ENCODE measurements around the gene SAFB. TPM values are rescaled to one million over a fixed set of nuclear protein-coding genes. Genes with fewer than 3 reads are reported as not detected.
A peak's percentile ranks its signal among the peaks of the same experiment; 100 is the strongest.

The SAFB gene
- total and polyA plus RNA-seq, 2 of the 13 experiments (the other 11 are each of a cell fraction or from before 2014, with no cell fraction given) = 21.0 to 28.4 TPM

- TF ChIP-seq FOXA1 (IDR thresholded peaks at IDR 0.05) = no peak
- TF ChIP-seq FOXA1 (CRISPR knock-in tag; IDR thresholded peaks at IDR 0.05) = no peak
- TF ChIP-seq USF2 (IDR thresholded peaks at IDR 0.05; ENCODE audit: low read depth, low read length) = no peak
- no peak for TF ChIP-seq USF2 (CRISPR knock-in tag; IDR thresholded peaks at IDR 0.05; ENCODE audit: borderline replicate concordance)
- no peak for TF ChIP-seq ZBTB40 (IDR thresholded peaks at IDR 0.05)
- TF ChIP-seq ZBTB40 (CRISPR knock-in tag; IDR thresholded peaks at IDR 0.05) = peak; percentile 80
- TF ChIP-seq, protein P1, sequence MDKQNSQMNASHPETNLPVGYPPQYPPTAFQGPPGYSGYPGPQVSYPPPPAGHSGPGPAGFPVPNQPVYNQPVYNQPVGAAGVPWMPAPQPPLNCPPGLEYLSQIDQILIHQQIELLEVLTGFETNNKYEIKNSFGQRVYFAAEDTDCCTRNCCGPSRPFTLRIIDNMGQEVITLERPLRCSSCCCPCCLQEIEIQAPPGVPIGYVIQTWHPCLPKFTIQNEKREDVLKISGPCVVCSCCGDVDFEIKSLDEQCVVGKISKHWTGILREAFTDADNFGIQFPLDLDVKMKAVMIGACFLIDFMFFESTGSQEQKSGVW (CRISPR knock-in tag; IDR thresholded peaks at IDR 0.05; ENCODE audit: borderline replicate concordance) = no peak
- TF ChIP-seq ZBTB42 (CRISPR knock-in tag; IDR thresholded peaks at IDR 0.05) = peak; percentile 88; the same call in 1 of the 2 replicates
- TF ChIP-seq DNMT3B (CRISPR knock-in tag; conservative IDR thresholded peaks at IDR 0.05) = peak; percentile 86
- no peak for TF ChIP-seq NBN (conservative IDR thresholded peaks at IDR 0.05)
- no peak; the same call in 1 of the 2 replicates for TF ChIP-seq SOX5 (CRISPR knock-in tag; IDR thresholded peaks at IDR 0.05; ENCODE audit: borderline replicate concordance)
- no peak for TF ChIP-seq ZBTB49 (CRISPR knock-in tag; IDR thresholded peaks at IDR 0.05; ENCODE audit: borderline replicate concordance)
- TF ChIP-seq RAD51 (IDR thresholded peaks at IDR 0.05; ENCODE audit: borderline replicate concordance) = no peak
- no peak for TF ChIP-seq ZNF362 (CRISPR knock-in tag; IDR thresholded peaks at IDR 0.05; ENCODE audit: borderline replicate concordance)
Observed at GRCh38 chr19:5690125-5690954, 67.5 kb downstream of the SAFB start, which contains the start of gene RPL36 (continued).
